ENCODE measurements around the gene GJA5.

Gene GJA5

GRCh38 chr1:147749792-147750191 is 10.6 kb downstream of the GJA5 start:
- TF ChIP-seq CTCF (IDR thresholded peaks at IDR 0.05; ENCODE audit: extremely low read depth, insufficient read depth, missing control alignments): no peak
- in situ Hi-C loops (cut with MboI; ENCODE audit: low pct_unique_long_range_greater_than_20kb, low sequenced_read_pairs, unreplicated experiment): no loop called here

DNA sequence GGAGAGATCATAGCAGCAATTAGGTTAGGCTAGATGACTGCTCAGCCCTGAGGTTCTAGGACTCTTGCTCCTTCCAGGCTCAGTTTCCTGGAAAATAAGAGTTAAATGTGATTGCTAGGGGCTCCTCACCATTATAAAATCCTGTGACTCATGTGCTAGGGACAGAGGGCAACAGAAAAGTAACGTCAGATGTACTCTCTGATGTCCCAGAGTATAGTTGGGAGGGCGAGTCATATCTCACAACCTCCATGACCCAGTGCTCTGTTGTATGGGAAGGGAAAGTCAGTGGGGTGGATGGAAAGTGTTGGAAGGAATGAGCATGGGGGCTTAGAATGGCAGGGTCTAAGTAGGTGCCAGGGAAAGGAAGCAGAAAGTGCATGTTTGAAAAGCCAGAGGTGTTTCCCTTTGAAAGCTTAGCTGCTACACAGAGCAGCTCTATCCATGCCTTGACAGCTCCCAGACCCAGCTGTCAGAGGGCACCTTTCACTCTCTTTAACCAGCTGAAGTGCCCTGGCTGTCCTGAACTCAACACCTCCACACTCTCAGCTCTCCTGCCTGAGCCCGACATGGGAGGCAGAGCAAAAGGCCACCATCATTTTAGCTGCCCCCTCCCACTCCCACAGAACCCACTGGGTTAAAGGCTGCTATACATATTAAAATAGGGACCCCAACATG is 11.6 kb downstream of the GJA5 start:
- TF ChIP-seq CTCF (IDR thresholded peaks at IDR 0.05; ENCODE audit: extremely low read depth, insufficient read depth, missing control alignments): no peak
- in situ Hi-C loops (cut with MboI; ENCODE audit: low pct_unique_long_range_greater_than_20kb, low sequenced_read_pairs, unreplicated experiment): no loop called here
- no peak for DNase-seq (ENCODE audit: low spot score)

More at GRCh38 chr1:147749792-147750191, 10.6 kb downstream of the GJA5 start:
- DNase-seq (ENCODE audit: low spot score): no peak

- no peak for DNase-seq (ENCODE audit: low spot score)
- in situ Hi-C loops (cut with MboI; ENCODE audit: low pct_unique_long_range_greater_than_20kb, low sequenced_read_pairs, unreplicated experiment): no loop called here
- no peak for TF ChIP-seq CTCF (IDR thresholded peaks at IDR 0.05; ENCODE audit: extremely low read depth, insufficient read depth, missing control alignments)
Measured at GRCh38 chr1:147747966-147748365, 12.4 kb downstream of the GJA5 start.

GRCh38 chr1:147745271-147745670 is 15.1 kb downstream of the GJA5 start:
- DNase-seq (ENCODE audit: low spot score): no peak

GRCh38 chr1:147741065-147741464 is 19.3 kb downstream of the GJA5 start:
- no peak for DNase-seq (ENCODE audit: low spot score)
- TF ChIP-seq CTCF (IDR thresholded peaks at IDR 0.05; ENCODE audit: extremely low read depth, insufficient read depth, missing control alignments): no peak
- in situ Hi-C loops (cut with MboI; ENCODE audit: low pct_unique_long_range_greater_than_20kb, low sequenced_read_pairs, unreplicated experiment): no loop called here

More at GRCh38 chr1:147745271-147745670, 15.1 kb downstream of the GJA5 start:
- no peak for TF ChIP-seq CTCF (IDR thresholded peaks at IDR 0.05; ENCODE audit: extremely low read depth, insufficient read depth, missing control alignments)
- in situ Hi-C loops (cut with MboI; ENCODE audit: low pct_unique_long_range_greater_than_20kb, low sequenced_read_pairs, unreplicated experiment): no loop called here

- no peak for DNase-seq (ENCODE audit: low spot score)
- in situ Hi-C loops (cut with MboI; ENCODE audit: low pct_unique_long_range_greater_than_20kb, low sequenced_read_pairs, unreplicated experiment): no loop called here
- TF ChIP-seq CTCF (IDR thresholded peaks at IDR 0.05; ENCODE audit: extremely low read depth, insufficient read depth, missing control alignments): no peak
Measured at GRCh38 chr1:147740391-147740790, 20.0 kb downstream of the GJA5 start.

Measured in GM13977 (cell line).